Left renal cortex interstitium (tissue), 4 donors: ENCODE measurements around the gene FIG4. TPM values are rescaled to one million over a fixed set of nuclear protein-coding genes. Genes with fewer than 3 reads are reported as not detected.
"Not testable (repeated sequence)": the region's sequence is repeated elsewhere in the genome, so short reads cannot be mapped to it uniquely, and the experiment has no call there.

ENCODE experiments used
- DNase-seq, 4 donors: peaks; one replicate each; pipeline ENCODE4 v3.0.0-alpha.2; 2013; ENCODE audit warnings: low read depth in 4 of 4, low spot score in 2 of 4, missing footprints in 1 of 4
- polyA plus RNA-seq, 4 donors: library from polyadenylated mRNA; unstranded; fragments of 120-200 nt; gene quantifications; one replicate each; pipeline ENCODE4 v1.2.1, GENCODE V29; 2013; ENCODE audit not compliant: insufficient read length in 4 of 4

Gene FIG4
- polyA plus RNA-seq, 4 donors, result 21.6 to 27.4 (median 23.3) TPM

- no peak for DNase-seq
These were observed 148.9 kb downstream of the FIG4 start for GRCh38 chr6:109840034-109840433.

DNA sequence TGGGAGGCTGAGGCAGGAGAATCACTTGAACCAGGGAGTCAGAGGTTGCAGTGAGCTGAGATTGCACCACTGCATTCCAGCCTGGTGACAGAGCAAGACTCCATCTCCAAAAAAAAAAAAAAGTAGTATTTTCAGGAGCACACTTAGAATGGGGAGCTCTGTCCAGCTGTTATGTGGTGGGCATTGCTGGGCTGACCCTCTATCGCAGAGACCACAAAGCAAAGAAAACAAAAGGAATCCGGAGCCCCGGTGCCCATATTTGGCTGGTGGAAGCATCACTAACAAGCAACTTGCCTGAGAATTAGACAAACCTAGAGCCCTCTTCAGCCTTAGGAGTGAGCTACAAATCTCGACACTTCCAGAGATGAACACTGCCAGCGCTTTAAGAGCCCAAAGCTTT lies 149.7 kb downstream of the FIG4 start:
- no peak for DNase-seq

DNA sequence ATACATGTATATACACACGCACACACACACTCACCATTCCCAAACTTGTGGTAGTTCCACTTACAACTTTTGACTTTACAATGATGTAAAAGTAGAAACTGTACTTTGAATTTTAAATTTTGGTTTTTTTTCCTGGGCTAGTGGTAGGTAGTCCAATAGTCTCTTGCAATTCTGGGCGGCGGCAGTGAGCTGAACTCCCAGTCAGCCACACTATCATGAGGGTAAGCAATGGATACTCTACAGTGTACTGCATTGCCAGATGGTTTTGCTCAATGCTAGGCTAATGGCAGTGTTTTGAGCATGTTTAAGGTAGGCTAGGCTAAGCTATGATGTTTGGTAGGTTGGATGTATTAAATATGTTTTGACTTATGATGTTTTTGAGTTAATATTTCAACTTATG lies 150.8 kb downstream of the FIG4 start:
- no peak for DNase-seq

GRCh38 chr6:109852713-109853112 lies 161.6 kb downstream of the FIG4 start:
- DNase-seq, result no peak

DNA sequence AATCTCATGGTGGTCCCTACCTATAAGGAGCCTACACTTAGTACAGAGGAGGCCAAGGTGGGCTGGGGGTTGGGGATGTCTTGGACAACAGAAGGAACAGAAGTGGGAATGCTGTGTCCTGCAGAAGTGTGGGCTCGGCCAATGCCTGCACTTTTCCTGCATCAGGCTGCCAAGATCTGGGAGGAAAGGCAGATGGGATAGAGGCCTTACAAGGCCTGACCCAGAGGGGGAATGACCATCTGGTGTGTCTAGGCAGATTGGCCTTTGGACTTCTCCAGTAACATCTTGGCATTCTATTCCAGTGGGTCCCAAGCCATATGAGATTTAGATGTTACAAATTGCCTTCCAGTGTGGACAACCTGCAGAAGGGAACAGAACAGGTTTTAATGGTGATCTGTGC lies 162.3 kb downstream of the FIG4 start:
- DNase-seq, result no peak

- DNase-seq, result no peak
These were observed 162.9 kb downstream of the FIG4 start for GRCh38 chr6:109853951-109854350.

DNA sequence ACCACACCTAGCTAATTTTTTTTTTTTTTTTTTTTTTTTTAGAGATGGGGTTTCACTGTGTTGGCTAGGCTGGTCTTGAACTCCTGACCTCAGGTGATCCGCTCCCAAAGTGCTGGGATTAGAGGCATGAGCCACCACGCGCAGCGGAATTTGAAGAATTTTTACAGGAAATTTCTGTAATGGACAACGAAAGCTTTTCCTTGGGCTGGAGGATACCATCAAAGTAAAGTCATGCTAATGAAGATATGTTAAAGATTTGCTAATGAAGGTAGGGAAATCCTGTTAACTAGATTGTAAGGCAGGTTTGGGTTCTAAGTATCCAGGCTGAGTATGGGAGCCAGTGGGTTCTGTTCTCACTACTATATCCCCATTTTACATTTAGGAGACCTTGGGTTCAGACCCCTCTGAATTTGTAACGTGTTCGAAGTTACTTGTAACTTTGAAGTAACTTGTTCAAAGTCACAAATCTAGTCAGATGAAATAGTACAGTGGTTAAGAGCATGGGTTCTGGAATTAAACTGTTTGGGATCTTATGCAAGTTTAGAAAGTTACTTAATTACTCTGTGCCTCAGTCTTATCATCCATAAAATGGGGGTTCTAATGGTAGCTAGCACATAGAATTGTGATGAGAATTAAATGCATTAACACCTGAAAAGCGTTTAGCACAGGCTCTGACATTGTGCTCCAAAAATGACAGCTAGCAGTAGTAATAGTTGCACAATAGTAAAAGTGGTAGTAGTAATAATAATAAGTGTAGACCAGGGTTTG lies 163.6 kb downstream of the FIG4 start:
- no peak for DNase-seq

DNA sequence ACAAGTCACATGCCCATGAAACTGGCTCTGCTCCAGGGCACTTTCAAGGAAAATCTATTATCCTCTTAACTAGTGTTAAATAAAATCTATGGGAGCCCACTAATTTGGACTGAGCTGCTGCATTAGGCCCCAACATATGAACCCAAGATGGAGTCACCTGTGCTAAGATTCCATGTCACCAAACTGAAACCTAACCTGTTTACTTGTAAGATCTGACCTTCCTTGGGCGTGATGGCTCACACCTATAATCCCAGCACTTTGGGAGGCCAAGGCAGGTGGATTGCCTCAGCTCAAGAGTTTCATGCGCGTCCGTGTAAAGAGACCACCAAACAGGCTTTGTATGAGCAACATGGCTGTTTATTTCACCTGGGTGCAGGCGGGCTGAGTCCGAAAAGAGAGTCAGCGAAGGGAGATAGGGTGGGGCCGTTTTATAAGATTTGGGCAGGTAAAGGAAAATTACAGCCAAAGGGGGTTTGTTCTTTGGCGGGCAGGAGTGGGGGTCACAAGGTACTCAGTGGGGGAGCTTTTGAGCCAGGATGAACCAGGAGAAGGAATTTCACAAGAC lies 164.5 kb downstream of the FIG4 start:
- not testable (repeated sequence) for DNase-seq

DNA sequence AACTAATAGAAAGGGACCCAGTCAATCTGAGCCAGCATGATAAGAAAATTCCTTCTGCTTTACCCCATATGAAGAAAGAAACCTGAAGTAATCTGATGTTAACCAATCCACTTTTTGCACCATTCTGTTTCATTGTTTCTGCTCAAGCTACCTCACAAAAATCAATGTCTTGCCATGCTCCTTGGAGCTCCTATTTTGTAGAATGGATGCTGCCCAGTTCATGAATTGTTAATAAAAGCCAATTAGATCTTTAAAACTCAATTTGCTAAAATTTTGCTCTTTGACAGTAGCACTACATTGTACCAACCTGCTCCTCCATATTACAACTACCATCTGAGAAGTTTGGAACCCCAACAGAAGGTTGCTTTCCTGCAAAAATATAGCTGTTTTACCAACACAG lies 170.8 kb downstream of the FIG4 start:
- DNase-seq, result no peak

DNA sequence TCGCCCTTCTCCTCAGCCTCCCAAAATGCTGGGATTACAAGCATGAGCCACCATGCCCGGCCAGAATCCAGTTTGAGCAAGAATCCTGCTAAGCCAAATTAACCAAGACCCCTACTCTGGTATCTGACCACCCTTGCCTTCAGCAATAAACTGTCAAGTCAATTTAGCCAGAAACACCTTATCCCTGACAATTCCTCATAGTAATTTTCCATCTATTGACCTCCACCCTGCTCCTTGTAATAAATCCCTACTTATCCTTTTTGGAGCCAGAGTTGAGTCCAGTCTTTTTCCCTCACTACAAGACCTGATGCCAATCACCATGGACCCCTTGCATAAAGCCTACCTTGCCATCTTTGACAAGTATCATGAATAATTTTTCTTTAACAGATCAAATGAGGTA lies 173.0 kb downstream of the FIG4 start:
- DNase-seq, result no peak

DNA sequence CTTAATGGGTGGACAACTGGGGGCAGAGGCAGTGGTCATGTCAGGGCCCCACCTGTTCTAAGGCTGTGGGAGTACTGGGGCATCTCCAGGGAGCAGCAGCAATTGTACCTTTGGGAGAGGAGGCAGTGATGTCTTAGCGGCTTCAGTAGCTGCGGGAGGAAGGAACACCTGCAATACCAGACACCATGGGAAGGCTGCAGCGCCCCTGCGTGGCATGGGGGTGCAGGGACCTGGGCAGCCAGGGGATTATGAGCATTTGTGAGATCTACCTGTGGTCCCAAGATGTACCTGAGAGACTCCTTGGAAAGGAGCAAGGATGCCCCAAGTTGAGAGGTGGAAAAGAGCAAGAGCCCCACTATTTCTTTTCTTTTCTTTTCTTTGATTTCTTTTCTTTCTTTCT lies 174.9 kb downstream of the FIG4 start:
- DNase-seq, result no peak

DNA sequence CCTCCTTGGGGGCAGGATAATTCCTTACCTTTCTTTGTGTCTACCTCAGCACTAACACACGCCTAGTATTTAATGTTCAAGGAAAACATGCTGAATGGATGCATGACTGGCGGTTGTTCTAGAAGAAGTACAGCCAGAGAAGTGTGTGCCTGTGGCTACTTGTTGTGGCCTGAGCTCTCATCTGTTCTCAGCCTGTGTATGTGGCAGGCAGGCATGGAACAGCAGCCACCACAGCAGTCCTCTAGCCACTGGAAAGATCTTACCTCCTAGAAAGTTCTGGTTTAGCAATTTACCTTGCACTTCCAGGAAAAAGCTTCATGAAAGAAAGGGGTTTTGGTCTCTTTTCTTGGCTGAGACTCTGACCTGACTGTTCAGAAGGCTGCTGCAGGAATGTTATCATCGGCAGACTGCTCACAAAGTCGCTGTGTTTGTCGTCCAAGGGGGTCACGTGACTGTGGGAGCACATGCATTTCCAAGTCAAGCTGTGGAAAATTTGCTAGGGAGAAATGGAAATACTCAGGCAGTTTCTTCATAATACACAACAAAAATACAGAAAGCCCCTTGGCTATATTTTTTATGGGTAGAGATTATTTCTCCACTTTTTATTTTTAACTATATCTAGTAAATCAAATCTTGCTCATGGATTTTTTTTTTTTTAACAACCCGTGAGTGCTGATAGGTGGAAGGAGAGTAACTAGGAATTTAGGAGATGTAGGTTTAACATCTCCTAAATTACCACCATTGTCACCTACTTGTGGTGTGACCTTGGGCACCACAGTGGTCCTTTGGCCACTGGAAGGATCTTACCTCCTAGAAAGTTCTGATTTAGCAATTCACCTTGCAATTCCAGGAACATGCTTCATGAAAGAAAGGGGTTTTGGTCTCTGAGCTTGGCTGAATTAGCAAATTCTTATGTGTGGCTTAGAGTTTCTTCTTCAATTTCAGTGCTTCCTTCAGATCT lies 176.2 kb downstream of the FIG4 start:
- DNase-seq, result no peak

DNA sequence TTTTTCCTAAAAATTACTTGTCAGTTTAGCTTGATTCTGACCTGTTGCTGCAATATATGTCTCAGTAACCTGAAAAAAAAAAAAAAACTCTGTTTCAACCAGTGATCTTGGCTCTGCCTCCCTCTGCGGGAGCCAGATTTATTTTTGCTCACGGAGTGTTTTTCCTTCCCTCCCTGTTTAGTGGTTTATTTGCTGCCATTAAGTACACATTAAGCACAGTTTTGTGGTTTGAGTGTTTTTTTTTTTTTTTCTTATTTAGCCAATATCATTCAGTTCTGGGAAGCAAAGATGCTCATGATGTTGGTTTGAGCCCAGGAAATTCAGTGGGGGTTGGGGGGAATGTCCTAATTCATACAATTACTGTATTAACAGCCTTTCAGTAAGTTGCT lies 176.9 kb downstream of the FIG4 start:
- DNase-seq, result no peak

DNA sequence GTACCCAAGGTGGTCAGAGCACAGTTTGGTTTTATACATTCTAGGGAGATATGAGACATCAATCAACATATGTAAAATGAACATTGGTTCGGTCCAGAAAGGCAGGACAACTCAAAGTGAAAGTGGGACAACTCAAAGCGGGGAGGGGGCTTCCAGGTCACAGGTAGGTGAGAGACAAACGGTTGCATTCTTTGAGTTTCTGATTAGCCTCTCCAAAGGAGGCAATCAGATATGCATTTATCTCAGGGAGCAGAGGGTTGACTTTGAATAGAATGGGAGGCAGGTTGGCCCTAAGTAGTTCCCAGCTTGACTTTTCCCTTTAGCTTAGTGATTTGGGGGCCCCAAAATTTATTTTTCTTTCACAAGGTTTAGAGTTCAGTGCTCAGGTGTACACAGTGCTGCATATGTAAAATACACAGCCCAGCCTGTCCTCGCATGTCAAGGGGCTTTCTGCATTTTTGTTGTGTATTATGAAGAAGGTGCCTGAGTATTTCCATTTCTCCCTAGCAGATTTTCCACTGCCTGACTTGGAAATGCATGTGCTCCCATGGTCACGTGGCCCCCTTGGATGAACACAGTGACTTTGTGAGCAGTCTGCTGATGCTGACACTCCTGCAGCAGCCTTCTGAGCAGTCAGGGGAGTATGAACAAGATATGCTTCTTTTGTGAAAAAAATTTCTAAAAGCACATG lies 178.4 kb downstream of the FIG4 start:
- not testable (repeated sequence) for DNase-seq

- DNase-seq, result no peak
These were observed 179.0 kb downstream of the FIG4 start for GRCh38 chr6:109870089-109870410.

- no peak for DNase-seq
These were observed 181.5 kb downstream of the FIG4 start for GRCh38 chr6:109872549-109872948.

DNA sequence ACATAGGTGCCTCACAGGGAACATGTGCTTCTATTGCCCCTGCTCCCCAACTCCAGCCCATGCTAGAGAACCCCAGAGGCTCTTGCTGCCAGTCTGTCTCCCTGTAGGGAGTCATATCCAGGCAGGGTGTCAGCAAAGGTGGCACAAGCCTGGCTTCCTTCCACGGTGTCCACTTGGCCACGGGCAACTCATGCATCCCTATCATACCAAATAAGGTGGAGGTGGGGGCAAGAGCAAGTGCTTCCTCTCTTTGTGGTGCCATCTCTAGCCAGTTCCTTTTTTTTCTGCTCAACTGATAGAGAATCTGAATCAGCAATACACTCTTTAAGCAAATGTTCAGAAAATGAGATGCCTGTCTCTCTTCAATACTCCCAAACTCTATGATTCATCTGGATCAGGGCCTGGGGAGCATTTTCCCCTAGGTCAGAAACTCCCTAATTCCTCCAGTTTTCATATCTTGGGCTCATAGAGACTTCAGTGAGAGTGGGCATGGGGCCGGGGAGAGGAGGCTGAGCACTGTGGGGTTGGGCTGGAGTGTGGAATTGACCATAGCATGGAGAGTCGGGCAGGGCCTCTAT lies 182.0 kb downstream of the FIG4 start:
- DNase-seq, result no peak

DNA sequence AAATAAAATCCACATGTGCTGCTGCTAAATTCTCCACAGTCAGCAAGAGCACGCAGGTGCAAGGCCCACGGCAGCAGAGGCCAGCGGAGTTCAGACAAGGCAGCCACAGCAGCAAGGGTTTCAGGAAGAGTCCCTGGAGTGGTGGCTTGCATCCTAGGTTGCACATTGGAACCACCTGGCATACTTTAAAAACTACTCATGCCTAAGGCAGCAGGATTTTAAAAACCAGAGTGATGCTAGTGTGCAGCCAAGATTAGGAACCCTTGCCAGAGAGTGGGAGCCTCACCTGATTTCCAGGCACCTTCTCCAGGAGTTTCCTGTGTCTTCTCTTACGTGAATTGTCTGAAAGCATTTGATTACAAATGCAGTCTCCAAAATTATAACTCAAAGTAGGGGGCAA lies 183.0 kb downstream of the FIG4 start:
- DNase-seq, result no peak

GRCh38 chr6:109874621-109875020 lies 183.5 kb downstream of the FIG4 start:
- DNase-seq, result no peak
